HL-60 (cell line): Measurements from ENCODE around the gene DYRK1A.

ENCODE experiments used
- GABPA ChIP-seq: IDR thresholded peaks from 2 replicates; pipeline ENCODE4 v1.6.1; 2012; ENCODE audit warnings: low read depth
- POLR2AphosphoS5 ChIP-seq: IDR thresholded peaks from 2 replicates; pipeline ENCODE4 v1.6.1; 2012; ENCODE audit warnings: low read depth
- TF ChIP-seq, protein P1 (sequence below): IDR thresholded peaks from one replicate; pipeline ENCODE4 v1.5.1; 2011; ENCODE audit warnings: low read length, control low read depth, inconsistent platforms; ENCODE audit not compliant: insufficient read depth
- TF ChIP-seq, protein P2 (sequence below): IDR thresholded peaks from 2 replicates; pipeline ENCODE4 v1.6.1; 2012; ENCODE audit warnings: low read depth; ENCODE audit not compliant: insufficient replicate concordance

DNA sequence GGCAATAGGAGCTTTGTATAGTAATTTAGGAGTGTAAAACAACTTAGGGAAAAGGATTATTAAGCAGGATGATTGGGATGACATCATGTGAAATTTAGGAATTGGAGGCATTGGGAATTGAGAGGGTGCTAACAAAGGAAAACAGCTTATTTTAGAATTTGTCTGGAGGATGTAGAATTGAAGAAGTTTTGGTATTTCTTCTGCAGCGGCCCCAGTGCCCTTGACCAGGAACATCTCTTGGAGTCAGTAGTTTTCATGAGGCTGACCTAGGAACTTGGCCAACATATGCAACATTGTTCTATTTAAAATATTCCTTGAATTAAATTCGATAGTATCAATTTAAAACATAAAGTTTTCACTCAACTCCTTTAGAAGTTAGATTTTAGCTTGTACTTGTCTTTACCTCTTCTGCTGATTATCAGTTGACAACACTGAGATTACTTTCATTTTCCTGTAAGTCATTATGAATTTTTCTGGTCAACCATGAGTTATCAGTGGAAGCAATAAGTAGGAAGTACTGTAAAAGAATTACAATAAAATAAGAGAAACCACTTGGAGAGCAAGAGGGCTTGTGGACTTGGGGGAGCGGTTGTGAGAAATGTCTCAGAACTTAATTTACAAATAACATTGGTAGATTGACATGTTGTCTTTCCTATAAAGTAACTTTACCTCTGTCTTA is 52.8 kb downstream of the DYRK1A start:
- TF ChIP-seq, protein P1, sequence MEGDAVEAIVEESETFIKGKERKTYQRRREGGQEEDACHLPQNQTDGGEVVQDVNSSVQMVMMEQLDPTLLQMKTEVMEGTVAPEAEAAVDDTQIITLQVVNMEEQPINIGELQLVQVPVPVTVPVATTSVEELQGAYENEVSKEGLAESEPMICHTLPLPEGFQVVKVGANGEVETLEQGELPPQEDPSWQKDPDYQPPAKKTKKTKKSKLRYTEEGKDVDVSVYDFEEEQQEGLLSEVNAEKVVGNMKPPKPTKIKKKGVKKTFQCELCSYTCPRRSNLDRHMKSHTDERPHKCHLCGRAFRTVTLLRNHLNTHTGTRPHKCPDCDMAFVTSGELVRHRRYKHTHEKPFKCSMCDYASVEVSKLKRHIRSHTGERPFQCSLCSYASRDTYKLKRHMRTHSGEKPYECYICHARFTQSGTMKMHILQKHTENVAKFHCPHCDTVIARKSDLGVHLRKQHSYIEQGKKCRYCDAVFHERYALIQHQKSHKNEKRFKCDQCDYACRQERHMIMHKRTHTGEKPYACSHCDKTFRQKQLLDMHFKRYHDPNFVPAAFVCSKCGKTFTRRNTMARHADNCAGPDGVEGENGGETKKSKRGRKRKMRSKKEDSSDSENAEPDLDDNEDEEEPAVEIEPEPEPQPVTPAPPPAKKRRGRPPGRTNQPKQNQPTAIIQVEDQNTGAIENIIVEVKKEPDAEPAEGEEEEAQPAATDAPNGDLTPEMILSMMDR = no peak
- no peak for TF ChIP-seq GABPA
- TF ChIP-seq, protein P2, sequence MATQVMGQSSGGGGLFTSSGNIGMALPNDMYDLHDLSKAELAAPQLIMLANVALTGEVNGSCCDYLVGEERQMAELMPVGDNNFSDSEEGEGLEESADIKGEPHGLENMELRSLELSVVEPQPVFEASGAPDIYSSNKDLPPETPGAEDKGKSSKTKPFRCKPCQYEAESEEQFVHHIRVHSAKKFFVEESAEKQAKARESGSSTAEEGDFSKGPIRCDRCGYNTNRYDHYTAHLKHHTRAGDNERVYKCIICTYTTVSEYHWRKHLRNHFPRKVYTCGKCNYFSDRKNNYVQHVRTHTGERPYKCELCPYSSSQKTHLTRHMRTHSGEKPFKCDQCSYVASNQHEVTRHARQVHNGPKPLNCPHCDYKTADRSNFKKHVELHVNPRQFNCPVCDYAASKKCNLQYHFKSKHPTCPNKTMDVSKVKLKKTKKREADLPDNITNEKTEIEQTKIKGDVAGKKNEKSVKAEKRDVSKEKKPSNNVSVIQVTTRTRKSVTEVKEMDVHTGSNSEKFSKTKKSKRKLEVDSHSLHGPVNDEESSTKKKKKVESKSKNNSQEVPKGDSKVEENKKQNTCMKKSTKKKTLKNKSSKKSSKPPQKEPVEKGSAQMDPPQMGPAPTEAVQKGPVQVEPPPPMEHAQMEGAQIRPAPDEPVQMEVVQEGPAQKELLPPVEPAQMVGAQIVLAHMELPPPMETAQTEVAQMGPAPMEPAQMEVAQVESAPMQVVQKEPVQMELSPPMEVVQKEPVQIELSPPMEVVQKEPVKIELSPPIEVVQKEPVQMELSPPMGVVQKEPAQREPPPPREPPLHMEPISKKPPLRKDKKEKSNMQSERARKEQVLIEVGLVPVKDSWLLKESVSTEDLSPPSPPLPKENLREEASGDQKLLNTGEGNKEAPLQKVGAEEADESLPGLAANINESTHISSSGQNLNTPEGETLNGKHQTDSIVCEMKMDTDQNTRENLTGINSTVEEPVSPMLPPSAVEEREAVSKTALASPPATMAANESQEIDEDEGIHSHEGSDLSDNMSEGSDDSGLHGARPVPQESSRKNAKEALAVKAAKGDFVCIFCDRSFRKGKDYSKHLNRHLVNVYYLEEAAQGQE = no peak
- TF ChIP-seq POLR2AphosphoS5 = no peak
